ENCODE data around the gene NPRL2.

The NPRL2 gene

GRCh38 chr3:50350527-50351322 is at the start of gene NPRL2, which contains the start of gene CYB561D2:
NPRL2 (minus strand) TSS chr3:50350775; CDS start chr3:50350652, 123 bp downstream.
CYB561D2 (plus strand) TSS chr3:50350862; CDS start chr3:50351434, 572 bp downstream.
- DNase-seq (ENCODE audit: low read depth), result peak; percentile 98

GRCh38 chr3:50396502-50396901 is 45.9 kb upstream of the NPRL2 start:
- no peak for DNase-seq (ENCODE audit: low read depth)

- DNase-seq (ENCODE audit: low read depth), result no peak
These were observed 44.7 kb upstream of the NPRL2 start for GRCh38 chr3:50395070-50395860.

- no peak for DNase-seq (ENCODE audit: low read depth)
These were observed 42.5 kb upstream of the NPRL2 start for GRCh38 chr3:50393061-50393460.

GRCh38 chr3:50392101-50392715 is 41.6 kb upstream of the NPRL2 start:
- no peak for DNase-seq (ENCODE audit: low read depth)

GRCh38 chr3:50390508-50391224 is 40.1 kb upstream of the NPRL2 start:
- DNase-seq (ENCODE audit: low read depth), result no peak

GRCh38 chr3:50389414-50389767 is 38.8 kb upstream of the NPRL2 start:
- no peak for DNase-seq (ENCODE audit: low read depth)

- DNase-seq (ENCODE audit: low read depth), result no peak
These were observed 38.3 kb upstream of the NPRL2 start for GRCh38 chr3:50388720-50389413.

GRCh38 chr3:50388016-50388719 is 37.6 kb upstream of the NPRL2 start:
- no peak for DNase-seq (ENCODE audit: low read depth)

- no peak for DNase-seq (ENCODE audit: low read depth)
These were observed 35.2 kb upstream of the NPRL2 start for GRCh38 chr3:50385754-50386153.

GRCh38 chr3:50383750-50384149 is 33.2 kb upstream of the NPRL2 start:
- no peak for DNase-seq (ENCODE audit: low read depth)

- no peak for DNase-seq (ENCODE audit: low read depth)
These were observed 32.1 kb upstream of the NPRL2 start for GRCh38 chr3:50382722-50383121.

- no peak for DNase-seq (ENCODE audit: low read depth)
These were observed 30.8 kb upstream of the NPRL2 start for GRCh38 chr3:50381383-50381782.

GRCh38 chr3:50380405-50381085 is 30.0 kb upstream of the NPRL2 start:
- no peak for DNase-seq (ENCODE audit: low read depth)

- no peak for DNase-seq (ENCODE audit: low read depth)
These were observed 28.2 kb upstream of the NPRL2 start for GRCh38 chr3:50378757-50379156.

GRCh38 chr3:50378024-50378423 is 27.4 kb upstream of the NPRL2 start:
- no peak for DNase-seq (ENCODE audit: low read depth)

GRCh38 chr3:50375258-50375931 is 24.8 kb upstream of the NPRL2 start:
- no peak for DNase-seq (ENCODE audit: low read depth)

GRCh38 chr3:50374363-50375257 is 24.0 kb upstream of the NPRL2 start:
- no peak for DNase-seq (ENCODE audit: low read depth)
